GM12872 (cell line): ENCODE measurements around the gene ATP1A2.

ENCODE experiments used
- CTCF ChIP-seq: IDR thresholded peaks from 3 replicates; pipeline ENCODE4 v1.5.1; 2011; ENCODE audit warnings: low read depth, mild to moderate bottlenecking, low read length, moderate library complexity; ENCODE audit not compliant: insufficient read depth

The ATP1A2 gene

GRCh38 chr1:160087118-160087662 is 28.4 kb upstream of the ATP1A2 start:
- TF ChIP-seq CTCF = no peak

DNA sequence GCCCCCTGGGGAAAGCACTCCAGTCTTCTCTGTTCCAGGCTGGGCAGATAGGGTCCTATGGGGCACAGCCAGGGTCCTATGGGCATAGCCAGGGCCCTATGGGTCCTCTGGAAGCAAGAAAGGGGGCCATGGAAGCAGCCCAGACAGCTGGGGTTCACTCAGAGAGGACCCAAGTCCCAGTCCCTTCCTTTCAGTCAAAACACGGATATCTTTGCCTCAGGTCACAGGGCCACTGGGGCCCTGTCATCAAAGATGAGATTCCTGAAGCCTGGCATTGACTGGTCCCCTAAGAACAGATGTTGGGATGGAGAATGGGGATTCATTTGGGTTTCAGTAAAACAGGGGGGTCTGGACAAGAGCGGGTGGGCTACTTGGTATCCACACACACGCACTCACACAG is 25.7 kb upstream of the ATP1A2 start:
- TF ChIP-seq CTCF = no peak

DNA sequence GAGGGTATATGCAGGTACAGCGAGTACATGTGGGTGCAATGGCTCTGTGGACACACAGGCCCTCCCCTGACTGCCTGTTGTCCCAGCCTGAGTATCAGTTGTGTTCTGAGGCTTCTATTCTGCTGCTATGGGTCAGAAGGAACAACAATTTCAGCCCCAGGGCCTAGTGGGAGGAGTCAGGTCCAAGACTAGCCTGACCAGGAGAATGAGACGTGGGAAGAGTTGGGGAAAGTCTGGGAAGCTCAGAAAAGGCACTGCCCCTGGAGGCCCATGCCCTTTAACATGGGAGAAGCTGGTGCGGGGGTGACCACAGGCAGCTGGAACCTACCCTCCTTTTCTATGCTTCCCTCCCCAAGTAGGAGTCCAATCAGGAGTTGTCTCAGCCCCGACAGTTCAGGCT is 24.8 kb upstream of the ATP1A2 start:
- no peak for TF ChIP-seq CTCF

DNA sequence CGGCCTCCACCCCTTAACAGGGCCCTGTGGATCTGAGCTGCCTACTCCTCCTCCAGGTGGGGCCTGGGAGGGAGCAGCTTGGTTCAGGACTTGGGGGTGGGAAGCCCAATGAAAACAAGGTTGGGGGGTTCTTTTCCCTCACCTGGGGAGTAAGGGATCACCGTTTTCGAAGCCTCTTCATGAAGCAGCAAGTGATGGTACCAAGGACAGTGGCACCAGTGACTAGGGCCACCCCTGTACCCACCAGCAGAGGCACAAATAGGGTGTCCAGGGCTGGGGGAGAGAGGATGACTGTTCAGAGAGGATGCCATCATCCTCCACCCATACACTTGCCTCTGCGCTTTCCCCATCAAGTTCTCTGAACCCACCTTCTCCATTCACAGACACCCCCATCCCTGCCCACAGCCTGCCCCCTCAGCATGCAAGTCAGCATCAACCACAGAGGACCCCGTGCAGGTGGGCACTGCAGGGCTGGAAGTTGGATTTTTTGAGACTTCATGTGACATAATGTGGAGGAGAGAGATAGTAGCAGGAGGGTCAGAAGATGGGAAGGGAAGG is 23.8 kb upstream of the ATP1A2 start:
- no peak for TF ChIP-seq CTCF

- no peak for TF ChIP-seq CTCF
Measured at GRCh38 chr1:160092366-160093068, 23.0 kb upstream of the ATP1A2 start.

DNA sequence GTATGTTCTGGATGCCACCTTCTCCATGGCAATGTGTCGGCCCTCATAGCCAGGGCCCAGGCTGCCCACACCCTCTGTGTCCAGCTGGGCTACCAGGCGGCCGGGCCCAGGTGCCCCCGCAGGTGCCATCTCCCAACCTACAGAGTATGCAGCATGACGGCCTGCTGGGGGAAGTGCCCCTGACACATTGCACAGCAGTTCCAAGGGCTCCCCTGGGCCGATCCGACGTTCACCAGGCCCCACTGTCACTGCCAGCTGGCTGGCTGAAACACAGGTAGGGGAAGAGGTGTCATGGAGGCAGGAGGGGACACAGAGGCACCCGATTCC is 22.5 kb upstream of the ATP1A2 start:
- TF ChIP-seq CTCF = no peak

- TF ChIP-seq CTCF = no peak
Measured at GRCh38 chr1:160093624-160094290, 21.8 kb upstream of the ATP1A2 start.
